ENCODE results near the gene ARL6. TPM values are rescaled to one million over a fixed set of nuclear protein-coding genes. Genes with fewer than 3 reads are reported as not detected.

The ARL6 gene, protein sequence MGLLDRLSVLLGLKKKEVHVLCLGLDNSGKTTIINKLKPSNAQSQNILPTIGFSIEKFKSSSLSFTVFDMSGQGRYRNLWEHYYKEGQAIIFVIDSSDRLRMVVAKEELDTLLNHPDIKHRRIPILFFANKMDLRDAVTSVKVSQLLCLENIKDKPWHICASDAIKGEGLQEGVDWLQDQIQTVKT
- total RNA-seq, result 4.4 and 4.7 TPM in 2 replicates

DNA sequence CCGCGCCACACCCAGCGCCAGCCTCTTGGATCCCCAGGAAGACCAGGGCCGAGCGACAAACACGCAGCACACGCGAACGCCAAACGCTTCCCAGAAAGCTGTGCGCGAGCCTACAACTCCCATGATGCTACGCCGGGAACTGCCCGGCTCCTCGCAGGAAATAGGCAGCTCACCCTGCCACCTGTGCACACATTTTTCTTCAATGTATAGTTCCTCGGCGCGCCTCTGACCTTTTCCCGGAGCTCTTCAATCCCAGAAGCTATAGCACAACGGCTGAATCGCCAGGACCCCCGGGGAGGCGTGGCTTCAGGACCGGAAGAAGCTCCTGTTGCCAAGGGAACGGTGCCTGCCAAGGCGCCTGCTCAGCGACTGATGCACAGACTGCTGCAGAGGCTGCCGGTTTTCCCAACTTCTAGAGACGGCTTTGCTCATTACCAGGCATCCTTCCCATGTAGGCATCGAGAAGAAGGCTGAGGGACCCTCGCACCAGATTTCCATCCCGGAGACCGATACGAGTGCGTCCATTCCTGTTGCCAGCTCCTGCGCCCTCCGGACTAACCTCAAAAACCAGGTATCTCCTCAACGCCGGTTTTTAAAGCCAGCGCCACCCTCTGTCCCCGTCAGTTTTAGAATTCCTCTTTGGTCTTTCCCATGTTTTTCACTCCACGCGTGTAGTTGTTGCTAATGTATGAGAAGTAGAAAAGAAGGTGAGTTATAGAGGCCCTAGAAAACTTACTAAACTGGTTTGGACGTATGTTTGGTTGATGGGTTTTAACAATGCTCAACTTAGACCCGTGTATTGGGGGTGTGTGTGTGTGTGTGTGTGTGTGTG is at the start of gene ARL6:
Gene ARL6 (plus strand): TSS at position 352 of the 832 bp plus-strand sequence. CDS start 3,350 bp downstream, outside the sequence.

DNA sequence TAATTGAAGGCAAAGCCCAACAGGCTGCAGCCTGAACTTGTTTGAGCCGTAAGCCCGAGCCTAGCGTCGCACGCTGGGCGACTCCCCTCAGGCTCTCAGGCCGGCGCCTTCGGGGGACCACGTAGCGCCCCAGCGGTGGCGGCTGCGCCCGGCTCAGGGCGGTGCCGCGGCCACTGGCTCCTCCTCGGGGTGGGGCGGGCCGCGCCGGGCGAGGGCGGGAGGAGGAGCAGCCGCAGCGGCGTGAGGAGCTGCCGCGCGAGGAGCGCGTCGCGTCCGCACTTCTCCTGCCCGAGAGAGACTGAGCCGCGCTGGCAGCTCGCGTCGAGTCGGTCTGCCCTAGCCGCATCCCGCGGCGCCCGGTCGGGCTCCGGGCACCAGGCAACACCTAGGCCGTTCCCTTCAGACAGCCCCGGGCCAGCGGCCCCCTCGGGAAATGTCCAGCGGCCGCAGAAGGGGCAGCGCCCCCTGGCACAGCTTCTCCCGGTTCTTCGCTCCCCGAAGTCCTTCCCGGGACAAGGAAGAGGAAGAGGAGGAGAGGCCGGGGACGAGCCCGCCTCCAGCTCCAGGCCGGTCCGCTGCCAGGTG is 57.3 kb downstream of the ARL6 start, which contains the start of gene CRYBG3:
Gene CRYBG3 (plus strand): TSS at position 238 of the 585 bp plus-strand sequence. CDS start 196 bp downstream, at position 434.

Other genes with a start within 250 kb of the ARL6 start
- 14.1 and 18.5 TPM in 2 replicates for gene CRYBG3, start 57.3 kb downstream of the ARL6 start, total RNA-seq
- 25.1 and 27.4 TPM in 2 replicates for gene RIOX2, start 207.7 kb downstream of the ARL6 start, total RNA-seq

All from cardiac atrium fibroblast (primary cell).